ENCODE data around the gene MAP2.

- TF ChIP-seq POLR2AphosphoS5 (IDR thresholded peaks at IDR 0.05; ENCODE audit: low read depth, low read length) (no peak), TAF1 (IDR thresholded peaks at IDR 0.05; ENCODE audit: low read depth, low read length) (no peak), POLR2A (IDR thresholded peaks at IDR 0.05; ENCODE audit: low read depth, low read length) (no peak), SPI1 (IDR thresholded peaks at IDR 0.05; ENCODE audit: low read depth, low read length) (no peak), POU2F2 (IDR thresholded peaks at IDR 0.05; ENCODE audit: low read depth, low read length) (no peak), PAX5 (IDR thresholded peaks at IDR 0.05; ENCODE audit: insufficient read depth, low read length, severe bottlenecking) (no peak)
These were observed 146.3 kb downstream of the MAP2 start for GRCh38 chr2:209570194-209570593.

Measured in GM12891 (cell line).